ENCODE measurements around the gene SLC5A12.
A peak's percentile ranks its signal among the peaks of the same experiment; 100 is the strongest.

The SLC5A12 gene

GRCh38 chr11:26764825-26765224, 43.0 kb upstream of the SLC5A12 start:
- H3K4me3 ChIP-seq (ENCODE audit: low read length) = no peak overlapping the region
- no peaks in the 10 kb centered on the region for H3K36me3 ChIP-seq (replicated peaks; ENCODE audit: low read depth, low read length)
- no peaks in the 10 kb centered on the region for H3K9me3 ChIP-seq (ENCODE audit: insufficient read depth, low read length)
- no peak overlapping the region for H2AFZ ChIP-seq (ENCODE audit: low read depth, low read length)
- peaks cover 18% of the 10 kb centered on the region for H3K4me1 ChIP-seq (ENCODE audit: low read length)
- no peak overlapping the region for H3K27ac ChIP-seq (ENCODE audit: low read length)
- no peaks in the 10 kb centered on the region for H3K27me3 ChIP-seq (ENCODE audit: low read depth, low read length)
- H3K9ac ChIP-seq (ENCODE audit: low read length) = no peak overlapping the region
- H3K4me2 ChIP-seq (ENCODE audit: low read length) = no peak overlapping the region
- no peaks in the 10 kb centered on the region for H3K79me2 ChIP-seq (ENCODE audit: low read length)
- no peak for TF ChIP-seq CTCF (IDR thresholded peaks at IDR 0.05; ENCODE audit: low read depth, low read length)
- no peak for TF ChIP-seq EZH2phosphoT487 (IDR thresholded peaks at IDR 0.05; ENCODE audit: low read depth)
- no peaks in the 10 kb centered on the region for H4K20me1 ChIP-seq (ENCODE audit: insufficient read depth, low read length)

- H3K36me3 ChIP-seq (replicated peaks; ENCODE audit: low read depth, low read length) = no peaks in the 10 kb centered on the region
- no peak for TF ChIP-seq CTCF (IDR thresholded peaks at IDR 0.05; ENCODE audit: low read depth, low read length)
- TF ChIP-seq EZH2phosphoT487 (IDR thresholded peaks at IDR 0.05; ENCODE audit: low read depth) = no peak
- H3K4me1 ChIP-seq (ENCODE audit: low read length) = peaks cover 18% of the 10 kb centered on the region
- no peak overlapping the region for H2AFZ ChIP-seq (ENCODE audit: low read depth, low read length)
- no peak overlapping the region for H3K9ac ChIP-seq (ENCODE audit: low read length)
- H3K4me2 ChIP-seq (ENCODE audit: low read length) = no peak overlapping the region
- no peak overlapping the region for H3K27ac ChIP-seq (ENCODE audit: low read length)
- H4K20me1 ChIP-seq (ENCODE audit: insufficient read depth, low read length) = no peaks in the 10 kb centered on the region
- H3K9me3 ChIP-seq (ENCODE audit: insufficient read depth, low read length) = no peaks in the 10 kb centered on the region
- no peaks in the 10 kb centered on the region for H3K27me3 ChIP-seq (ENCODE audit: low read depth, low read length)
- H3K79me2 ChIP-seq (ENCODE audit: low read length) = no peaks in the 10 kb centered on the region
- no peak overlapping the region for H3K4me3 ChIP-seq (ENCODE audit: low read length)
Measured at GRCh38 chr11:26764315-26764714, 42.5 kb upstream of the SLC5A12 start.

- no peaks in the 10 kb centered on the region for H3K79me2 ChIP-seq (ENCODE audit: low read length)
- H4K20me1 ChIP-seq (ENCODE audit: insufficient read depth, low read length) = no peaks in the 10 kb centered on the region
- H3K36me3 ChIP-seq (replicated peaks; ENCODE audit: low read depth, low read length) = no peaks in the 10 kb centered on the region
- H3K27ac ChIP-seq (ENCODE audit: low read length) = no peak overlapping the region
- H3K27me3 ChIP-seq (ENCODE audit: low read depth, low read length) = no peaks in the 10 kb centered on the region
- H3K4me3 ChIP-seq (ENCODE audit: low read length) = no peak overlapping the region
- H2AFZ ChIP-seq (ENCODE audit: low read depth, low read length) = no peak overlapping the region
- H3K9me3 ChIP-seq (ENCODE audit: insufficient read depth, low read length) = no peaks in the 10 kb centered on the region
- H3K4me1 ChIP-seq (ENCODE audit: low read length) = peaks cover 18% of the 10 kb centered on the region
- TF ChIP-seq EZH2phosphoT487 (IDR thresholded peaks at IDR 0.05; ENCODE audit: low read depth) (no peak), CTCF (IDR thresholded peaks at IDR 0.05; ENCODE audit: low read depth, low read length) (no peak)
- H3K9ac ChIP-seq (ENCODE audit: low read length) = no peak overlapping the region
- peak overlapping the region; percentile 39 for H3K4me2 ChIP-seq (ENCODE audit: low read length)
Measured at GRCh38 chr11:26762089-26762488, 40.2 kb upstream of the SLC5A12 start.

- Histone ChIP-seq H3K36me3 (replicated peaks; ENCODE audit: low read depth, low read length) (no peaks in the 10 kb centered on the region), H3K27ac (ENCODE audit: low read length) (no peak overlapping the region), H4K20me1 (ENCODE audit: insufficient read depth, low read length) (no peaks in the 10 kb centered on the region), H3K79me2 (ENCODE audit: low read length) (no peaks in the 10 kb centered on the region), H3K9me3 (ENCODE audit: insufficient read depth, low read length) (no peaks in the 10 kb centered on the region), H2AFZ (ENCODE audit: low read depth, low read length) (no peak overlapping the region), H3K4me2 (ENCODE audit: low read length) (peak overlapping the region; percentile 39), H3K9ac (ENCODE audit: low read length) (no peak overlapping the region), H3K4me3 (ENCODE audit: low read length) (no peak overlapping the region), H3K27me3 (ENCODE audit: low read depth, low read length) (no peaks in the 10 kb centered on the region), H3K4me1 (ENCODE audit: low read length) (peaks cover 18% of the 10 kb centered on the region)
- TF ChIP-seq EZH2phosphoT487 (IDR thresholded peaks at IDR 0.05; ENCODE audit: low read depth) = no peak
- TF ChIP-seq CTCF (IDR thresholded peaks at IDR 0.05; ENCODE audit: low read depth, low read length) = no peak
Measured at GRCh38 chr11:26761361-26761809, 39.5 kb upstream of the SLC5A12 start.

Data from OCI-LY3 (cell line).